Neuron (in vitro differentiated cells): ENCODE data around the gene ITGA1.
A peak's percentile ranks its signal among the peaks of the same experiment; 100 is the strongest.

ENCODE experiments used
- H2AFZ ChIP-seq: one replicate; pipeline ENCODE4 v1.6.1; 2013; ENCODE audit warnings: low read depth, mild to moderate bottlenecking, inconsistent platforms, low read length, moderate library complexity
- H3K27me3 ChIP-seq: one replicate; pipeline ENCODE4 v1.6.1; 2013; ENCODE audit warnings: low read length; ENCODE audit not compliant: insufficient read depth
- H3K36me3 ChIP-seq: one replicate; pipeline ENCODE4 v1.6.1; 2013; ENCODE audit warnings: low read length; ENCODE audit not compliant: insufficient read depth
- H3K4me1 ChIP-seq: one replicate; pipeline ENCODE4 v1.6.1; 2013; ENCODE audit warnings: low read length; ENCODE audit not compliant: insufficient read depth
- H3K4me3 ChIP-seq: 2 replicates; pipeline ENCODE4 v1.5.1; 2013; ENCODE audit warnings: mild to moderate bottlenecking, low read length, moderate library complexity
- H3K9me3 ChIP-seq: one replicate; pipeline ENCODE4 v1.6.1; 2013; ENCODE audit warnings: low read length

ITGA1 gene

DNA sequence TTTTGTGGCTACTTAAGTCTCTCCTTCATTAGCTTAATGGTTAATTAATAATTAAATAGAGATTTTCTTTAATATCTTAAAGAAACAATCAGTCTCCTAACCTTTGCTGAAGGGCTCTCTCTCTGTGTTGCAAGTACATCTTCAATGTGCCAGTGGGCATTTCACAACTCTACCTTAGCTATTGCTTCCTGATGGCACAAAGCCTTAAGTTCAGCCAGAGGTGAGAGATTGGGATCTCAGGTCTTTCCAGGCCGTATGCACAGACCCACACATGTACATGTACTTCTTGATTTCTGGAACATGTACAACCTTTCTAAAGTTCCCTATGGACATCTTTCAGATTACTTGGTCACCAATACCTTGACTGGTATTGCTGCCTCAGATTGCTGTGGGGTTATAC, 8.9 kb upstream of the ITGA1 start:
- no peak overlapping the region for H3K4me3 ChIP-seq
- peaks cover 8% of the 10 kb centered on the region for H3K27me3 ChIP-seq
- no peak overlapping the region for H2AFZ ChIP-seq
- no peaks in the 10 kb centered on the region for H3K36me3 ChIP-seq
- no peaks in the 10 kb centered on the region for H3K9me3 ChIP-seq
- peaks cover 5% of the 10 kb centered on the region for H3K4me1 ChIP-seq

DNA sequence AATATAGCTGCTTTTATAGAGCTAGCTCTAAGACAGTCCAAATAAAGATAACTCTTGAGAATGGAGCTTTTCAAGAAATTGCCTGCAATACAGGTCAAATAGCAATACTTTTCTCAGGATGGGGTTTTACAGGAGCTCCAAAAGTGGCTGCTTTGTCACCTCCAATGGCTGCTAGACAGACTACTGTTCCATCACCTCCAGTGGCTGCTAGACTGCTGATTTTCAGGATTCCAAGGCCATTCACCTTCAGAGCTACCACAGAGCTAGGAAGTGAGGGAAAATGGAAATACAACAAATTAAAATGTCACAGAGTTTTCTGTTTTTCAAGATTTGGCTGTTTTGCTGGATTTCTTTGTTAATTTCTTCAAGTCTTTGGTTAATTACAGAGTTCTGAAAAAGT, 8.5 kb upstream of the ITGA1 start:
- no peaks in the 10 kb centered on the region for H3K9me3 ChIP-seq
- peaks cover under 1% of the 10 kb centered on the region for H3K4me1 ChIP-seq
- no peaks in the 10 kb centered on the region for H3K36me3 ChIP-seq
- no peak overlapping the region for H2AFZ ChIP-seq
- no peak overlapping the region for H3K4me3 ChIP-seq
- H3K27me3 ChIP-seq = peaks cover 8% of the 10 kb centered on the region

DNA sequence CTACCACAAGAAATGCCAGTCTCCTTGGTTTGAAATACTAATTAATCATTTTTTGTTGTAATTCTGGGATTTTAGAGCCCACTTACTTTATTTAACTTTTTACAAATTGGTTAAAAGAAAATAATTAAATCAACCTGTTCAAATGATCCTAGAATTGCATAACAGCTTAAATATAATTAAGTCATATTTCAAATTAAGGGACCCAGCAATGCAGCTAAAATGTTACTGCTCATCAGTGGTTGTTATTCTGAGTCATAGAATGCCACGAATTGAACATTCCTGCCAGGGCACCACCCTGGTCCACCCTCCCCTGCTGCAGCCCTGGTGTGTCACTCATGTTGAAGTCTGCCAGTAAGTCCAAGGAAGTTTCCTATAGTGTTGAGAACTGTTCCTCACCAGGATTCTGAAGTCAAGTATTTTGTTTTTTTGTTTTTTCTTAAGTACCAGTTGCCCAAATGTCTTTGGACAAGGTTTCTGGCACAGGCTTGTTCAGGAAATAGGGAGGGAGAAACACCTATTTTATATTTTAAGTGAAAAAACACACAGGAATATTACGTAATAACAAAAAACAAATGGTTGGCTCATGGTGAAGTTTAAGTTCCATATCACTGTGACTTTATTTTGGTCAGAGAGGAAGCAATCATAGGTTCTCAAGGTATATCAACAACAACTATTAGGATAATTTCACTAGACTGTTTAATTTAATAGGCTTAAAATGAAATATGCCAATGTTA, 4.3 kb upstream of the ITGA1 start:
- no peaks in the 10 kb centered on the region for H3K36me3 ChIP-seq
- no peak overlapping the region for H3K4me3 ChIP-seq
- H2AFZ ChIP-seq = no peak overlapping the region
- peaks cover 16% of the 10 kb centered on the region for H3K27me3 ChIP-seq
- H3K4me1 ChIP-seq = peaks cover under 1% of the 10 kb centered on the region
- H3K9me3 ChIP-seq = no peaks in the 10 kb centered on the region

DNA sequence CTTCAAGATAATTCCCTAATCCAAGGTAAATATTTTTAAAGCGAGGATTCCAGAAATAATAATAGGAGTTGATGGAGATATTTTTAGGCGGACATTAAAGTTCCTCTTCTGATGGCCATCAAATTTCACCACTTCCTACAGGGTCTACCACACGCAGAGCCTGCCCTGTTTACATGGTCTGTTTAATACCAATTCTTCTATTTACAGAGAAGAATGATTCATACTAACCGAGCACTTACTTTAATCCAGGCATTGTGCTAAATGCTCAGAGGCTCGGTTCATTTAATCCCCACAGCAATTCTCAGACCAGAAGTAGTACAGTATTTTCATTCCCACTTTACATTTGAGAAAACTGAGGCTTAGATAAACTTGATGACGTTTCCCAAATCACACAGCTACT, 3.0 kb upstream of the ITGA1 start:
- peaks cover 5% of the 10 kb centered on the region for H3K4me1 ChIP-seq
- no peaks in the 10 kb centered on the region for H3K36me3 ChIP-seq
- no peaks in the 10 kb centered on the region for H3K9me3 ChIP-seq
- H2AFZ ChIP-seq = no peak overlapping the region
- H3K27me3 ChIP-seq = peaks cover 15% of the 10 kb centered on the region
- no peak overlapping the region for H3K4me3 ChIP-seq

DNA sequence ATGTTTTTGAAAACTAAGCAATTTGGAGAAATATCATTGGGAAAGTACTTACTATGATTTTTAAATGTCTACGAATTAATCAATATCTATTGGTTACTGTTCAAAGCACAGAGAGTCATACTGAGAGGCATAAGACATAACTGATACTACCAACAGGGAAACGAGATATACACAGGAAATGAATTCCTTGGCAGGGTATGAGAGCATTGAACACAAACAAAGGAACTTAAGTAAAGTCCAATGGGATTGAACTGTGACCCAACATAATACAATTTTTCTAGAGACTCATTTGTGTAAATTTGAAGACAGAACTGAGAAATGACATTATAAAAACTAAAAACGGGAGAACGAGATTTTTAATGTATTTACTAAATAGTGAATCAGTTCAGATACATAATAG, 1.3 kb upstream of the ITGA1 start:
- Histone ChIP-seq H3K27me3 (peaks cover 15% of the 10 kb centered on the region), H3K4me3 (no peak overlapping the region), H3K4me1 (peaks cover 5% of the 10 kb centered on the region), H3K36me3 (no peaks in the 10 kb centered on the region), H3K9me3 (no peaks in the 10 kb centered on the region), H2AFZ (no peak overlapping the region)

DNA sequence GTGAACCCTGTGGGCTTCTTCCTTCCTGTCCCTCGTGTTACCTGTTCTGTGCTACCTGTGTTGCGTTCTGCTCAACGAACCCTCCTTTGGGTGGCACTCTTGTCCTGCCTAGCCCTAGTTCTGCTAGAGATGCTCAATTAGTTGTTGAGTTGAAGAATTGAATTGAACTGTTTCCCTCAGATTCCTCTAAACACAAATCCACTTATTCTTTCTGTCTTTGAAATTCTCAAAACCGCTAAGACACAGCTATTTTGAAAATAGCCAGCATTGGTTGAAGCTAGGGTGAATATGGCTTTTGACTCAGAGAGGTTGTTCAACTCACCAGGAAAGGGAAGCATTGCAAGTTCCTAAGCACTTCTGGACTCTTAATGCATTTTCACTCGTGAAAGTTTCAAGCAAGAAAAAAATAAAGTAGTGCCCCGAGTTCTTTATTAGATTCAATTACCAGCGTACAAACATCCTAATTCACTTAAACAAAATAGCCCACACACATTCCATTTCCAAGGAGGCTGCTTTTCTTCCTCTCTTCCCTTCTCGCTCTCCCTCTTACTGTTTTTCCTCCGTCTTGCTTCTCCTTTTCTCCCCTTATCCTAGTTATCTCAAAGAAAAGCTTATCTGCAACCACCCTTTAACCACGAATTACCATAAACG, 642 bp upstream of the ITGA1 start:
- Histone ChIP-seq H3K36me3 (no peaks in the 10 kb centered on the region), H3K4me3 (no peak overlapping the region), H3K27me3 (peaks cover 15% of the 10 kb centered on the region), H3K4me1 (peaks cover 5% of the 10 kb centered on the region), H2AFZ (no peak overlapping the region), H3K9me3 (no peaks in the 10 kb centered on the region)

DNA sequence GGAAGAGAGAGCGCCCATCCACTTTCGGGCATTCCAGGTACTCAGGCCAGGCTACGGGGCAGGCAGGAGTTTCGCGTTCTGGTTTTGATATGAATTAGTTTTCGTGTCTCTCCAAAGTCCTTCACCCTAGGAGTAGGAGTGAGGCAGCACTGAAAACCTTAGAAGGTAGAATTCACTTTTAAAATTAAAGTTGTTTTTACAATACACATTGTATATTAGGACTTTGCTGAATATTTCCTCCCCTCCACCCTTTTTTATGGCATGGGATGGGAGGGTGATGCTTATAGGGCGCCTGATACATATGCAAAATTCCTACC, 747 bp downstream of the ITGA1 start:
- Histone ChIP-seq H2AFZ (peak overlapping the region; percentile 58), H3K27me3 (peaks cover 15% of the 10 kb centered on the region), H3K9me3 (no peaks in the 10 kb centered on the region), H3K4me1 (peaks cover 5% of the 10 kb centered on the region), H3K36me3 (no peaks in the 10 kb centered on the region), H3K4me3 (peak overlapping the region; percentile 36)

DNA sequence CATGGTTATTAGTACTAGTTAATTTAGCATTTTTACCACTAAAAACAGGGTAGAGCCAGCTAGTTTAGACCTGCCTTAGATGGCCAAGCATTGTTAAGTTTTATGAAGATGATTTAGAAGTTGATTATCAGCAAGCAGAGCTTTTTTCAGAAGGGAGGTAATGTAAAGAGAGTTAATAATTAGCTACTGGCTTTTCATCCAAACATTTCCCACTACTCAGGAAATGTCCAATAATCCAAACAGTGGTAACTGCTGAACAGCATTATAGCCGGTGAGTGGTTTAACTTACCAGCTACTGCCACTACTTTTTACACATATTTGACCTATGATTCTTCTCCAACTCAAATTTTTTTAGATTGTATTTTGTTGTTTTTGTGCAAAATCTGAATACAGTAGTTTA, 1.7 kb downstream of the ITGA1 start:
- no peaks in the 10 kb centered on the region for H3K36me3 ChIP-seq
- no peak overlapping the region for H3K4me3 ChIP-seq
- H3K27me3 ChIP-seq = peaks cover 15% of the 10 kb centered on the region
- H2AFZ ChIP-seq = no peak overlapping the region
- no peaks in the 10 kb centered on the region for H3K9me3 ChIP-seq
- H3K4me1 ChIP-seq = peaks cover 5% of the 10 kb centered on the region

DNA sequence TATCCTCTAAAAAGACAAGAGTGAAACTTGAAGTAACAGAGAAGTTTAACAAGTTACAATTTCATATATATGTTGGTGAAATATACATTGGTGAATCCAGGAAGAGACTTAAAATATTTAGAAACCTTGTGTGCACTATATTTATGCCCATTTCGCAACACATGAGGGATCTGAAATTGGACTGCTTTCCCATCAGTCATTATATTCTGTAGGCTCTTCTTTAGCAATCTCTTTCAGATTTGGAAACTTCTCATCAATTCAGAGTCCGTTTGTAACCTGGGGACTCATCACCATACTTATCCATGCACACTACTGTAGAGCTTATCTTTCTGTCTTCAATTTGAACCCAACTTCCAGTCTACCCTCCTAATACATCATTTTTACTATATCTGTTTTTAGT, 2.1 kb downstream of the ITGA1 start:
- no peaks in the 10 kb centered on the region for H3K36me3 ChIP-seq
- H2AFZ ChIP-seq = no peak overlapping the region
- H3K4me3 ChIP-seq = no peak overlapping the region
- H3K4me1 ChIP-seq = peaks cover 5% of the 10 kb centered on the region
- H3K9me3 ChIP-seq = no peaks in the 10 kb centered on the region
- H3K27me3 ChIP-seq = peaks cover 15% of the 10 kb centered on the region

DNA sequence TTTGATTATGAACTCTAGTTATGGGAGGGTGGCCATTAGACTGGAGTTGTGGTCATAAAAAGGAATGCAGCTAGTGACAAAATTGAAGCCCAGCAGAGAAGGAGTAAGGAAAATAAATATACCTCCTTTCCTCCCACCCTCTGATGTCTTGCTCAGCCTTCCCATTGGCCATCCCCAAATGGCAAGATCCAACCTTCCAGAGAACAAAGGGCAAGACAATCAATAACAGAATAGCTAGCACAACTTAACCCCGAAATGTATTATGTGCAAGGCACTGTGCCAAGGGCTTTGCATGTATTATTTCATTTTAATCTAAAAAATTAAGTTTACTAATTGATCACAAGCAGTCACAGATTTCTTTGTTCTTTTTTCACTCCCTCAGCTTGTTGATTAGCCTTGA, 3.6 kb downstream of the ITGA1 start:
- Histone ChIP-seq H3K9me3 (no peaks in the 10 kb centered on the region), H3K27me3 (peaks cover 15% of the 10 kb centered on the region), H3K4me3 (no peak overlapping the region), H3K36me3 (no peaks in the 10 kb centered on the region), H3K4me1 (peaks cover 5% of the 10 kb centered on the region), H2AFZ (no peak overlapping the region)

DNA sequence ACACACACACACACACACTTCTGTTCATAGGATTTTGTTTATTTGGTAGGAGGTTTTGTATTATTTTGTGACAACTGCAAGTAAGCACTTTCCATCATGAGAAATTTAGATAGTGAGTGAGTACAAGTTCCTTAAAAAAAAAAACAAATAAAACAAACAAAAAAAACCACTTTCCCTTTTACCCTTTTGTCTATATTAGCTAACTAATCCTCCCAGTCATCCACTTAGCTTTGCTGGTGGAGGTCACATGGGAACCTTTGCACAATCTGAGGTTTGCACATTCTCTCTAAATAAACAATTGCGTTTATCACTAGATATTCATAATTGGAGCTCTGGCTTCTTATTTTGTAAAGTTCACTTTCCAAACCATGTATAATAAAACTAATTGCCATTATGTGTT, 6.8 kb downstream of the ITGA1 start:
- Histone ChIP-seq H3K4me3 (no peak overlapping the region), H3K36me3 (no peaks in the 10 kb centered on the region), H3K27me3 (no peaks in the 10 kb centered on the region), H3K9me3 (no peaks in the 10 kb centered on the region), H3K4me1 (peaks cover 6% of the 10 kb centered on the region), H2AFZ (no peak overlapping the region)

DNA sequence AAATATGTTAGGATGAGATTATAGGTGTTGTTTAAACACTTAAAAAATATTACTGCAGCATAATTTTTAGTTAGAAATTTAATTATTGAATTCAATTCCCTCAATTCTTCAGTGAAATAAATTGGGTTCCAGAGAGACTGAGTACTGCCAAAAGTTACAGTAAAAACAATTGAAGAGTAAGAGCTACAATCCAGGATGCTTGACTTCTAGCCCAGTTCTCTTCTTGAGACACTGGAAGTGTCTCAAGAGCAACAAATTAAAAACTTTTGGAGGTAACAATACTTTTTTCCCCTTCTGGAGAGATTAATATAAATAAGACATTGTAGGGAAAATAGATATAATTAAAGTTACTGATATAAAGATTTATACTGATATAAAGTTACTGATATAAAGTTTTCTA, 8.3 kb downstream of the ITGA1 start:
- no peak overlapping the region for H3K4me3 ChIP-seq
- no peak overlapping the region for H2AFZ ChIP-seq
- no peaks in the 10 kb centered on the region for H3K36me3 ChIP-seq
- no peaks in the 10 kb centered on the region for H3K27me3 ChIP-seq
- H3K9me3 ChIP-seq = no peaks in the 10 kb centered on the region
- peaks cover 6% of the 10 kb centered on the region for H3K4me1 ChIP-seq

DNA sequence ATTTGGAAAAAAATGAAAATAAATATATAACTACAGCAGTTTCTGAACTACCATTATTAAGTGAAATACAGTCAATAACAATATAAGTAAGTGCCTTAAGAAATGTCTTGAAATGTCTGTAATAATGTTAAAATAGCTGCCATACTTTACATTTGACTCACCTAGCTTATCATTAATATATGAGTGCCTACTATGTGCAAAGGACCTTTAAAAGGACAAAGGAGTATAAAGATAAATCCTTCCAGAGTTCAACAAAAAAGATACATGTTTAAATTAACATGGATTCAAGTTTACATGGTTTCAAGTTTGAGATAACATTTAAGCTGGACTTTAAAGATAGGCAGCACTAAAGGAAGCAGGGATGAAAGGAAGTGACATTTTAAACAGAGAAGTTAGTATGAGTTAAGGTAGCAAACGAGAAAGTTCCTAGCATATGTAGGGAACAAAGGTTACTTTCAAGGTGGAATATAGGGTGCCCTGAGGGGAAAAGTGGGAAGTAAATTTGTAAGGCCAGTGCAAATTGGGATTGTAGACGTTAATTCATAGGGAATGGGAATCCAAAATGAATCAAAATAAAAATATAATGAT, 8.9 kb downstream of the ITGA1 start:
- Histone ChIP-seq H3K27me3 (no peaks in the 10 kb centered on the region), H3K9me3 (no peaks in the 10 kb centered on the region)

More for the DNA sequence above, 8.9 kb downstream of the ITGA1 start:
- Histone ChIP-seq H3K4me1 (peaks cover 12% of the 10 kb centered on the region), H3K36me3 (peaks cover under 1% of the 10 kb centered on the region), H2AFZ (no peak overlapping the region), H3K4me3 (no peak overlapping the region)
